GM21528 (cell line): ENCODE results near the gene CLSTN2.

Source experiments
- ATAC-seq: cut with Tn5 transposase; IDR thresholded peaks from one replicate; pipeline ENCODE4 v1.9.1; 2021; ENCODE audit warnings: mild to moderate bottlenecking, moderate library complexity; ENCODE audit not compliant: unreplicated experiment, low FRiP score

Gene CLSTN2

DNA sequence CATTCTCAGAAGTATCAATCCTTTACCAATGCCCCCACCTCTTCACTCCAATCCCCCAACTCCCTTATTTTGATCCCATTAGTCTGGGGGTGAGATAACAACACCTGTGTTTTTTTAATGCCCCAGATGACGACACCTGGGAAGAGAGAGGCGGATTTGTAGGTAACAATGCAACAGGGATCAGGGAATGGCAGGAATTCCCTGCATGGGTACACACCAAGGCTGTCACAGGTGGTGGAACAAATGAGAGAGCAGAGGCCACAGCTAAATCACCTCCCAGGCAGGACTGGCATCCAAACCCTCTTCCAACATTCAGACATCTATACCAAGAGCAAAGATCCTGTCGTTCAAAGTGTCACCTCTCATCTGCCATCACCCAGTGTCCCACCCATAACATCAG lies 423.7 kb downstream of the CLSTN2 start:
- no peak for ATAC-seq

DNA sequence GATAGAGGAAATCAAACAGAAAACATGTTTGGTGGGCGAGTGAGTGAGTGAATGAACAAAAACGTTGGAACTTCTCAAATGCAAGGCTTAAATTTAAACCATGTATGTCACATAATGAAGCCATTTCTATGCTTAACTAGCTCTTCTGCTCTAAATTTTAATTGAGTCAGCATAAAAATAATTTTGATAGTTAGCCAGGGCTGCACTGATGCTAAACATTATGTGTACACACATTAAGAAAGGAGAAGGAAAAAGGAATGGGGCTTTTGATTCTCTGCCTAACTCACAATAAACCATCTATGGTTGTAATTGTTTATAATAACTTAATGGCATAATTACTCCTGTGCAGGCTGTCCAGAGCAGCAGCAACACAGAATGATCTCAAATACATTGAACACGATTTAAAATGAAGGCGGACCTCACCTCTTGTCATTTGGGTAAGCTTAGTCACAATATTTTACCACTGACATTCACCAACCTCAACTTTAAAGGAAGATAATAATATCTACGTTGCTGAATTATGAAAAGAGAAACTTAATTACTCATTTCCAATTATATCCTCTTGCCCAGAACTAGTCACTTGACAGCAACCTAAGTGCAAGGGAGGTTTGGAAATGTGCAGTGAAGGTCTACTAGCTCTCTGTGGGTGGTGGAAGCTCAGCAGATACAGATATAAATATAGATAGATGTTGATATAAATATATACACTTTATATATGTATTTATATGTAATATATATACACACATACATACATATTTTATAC lies 424.4 kb downstream of the CLSTN2 start:
- ATAC-seq = no peak

DNA sequence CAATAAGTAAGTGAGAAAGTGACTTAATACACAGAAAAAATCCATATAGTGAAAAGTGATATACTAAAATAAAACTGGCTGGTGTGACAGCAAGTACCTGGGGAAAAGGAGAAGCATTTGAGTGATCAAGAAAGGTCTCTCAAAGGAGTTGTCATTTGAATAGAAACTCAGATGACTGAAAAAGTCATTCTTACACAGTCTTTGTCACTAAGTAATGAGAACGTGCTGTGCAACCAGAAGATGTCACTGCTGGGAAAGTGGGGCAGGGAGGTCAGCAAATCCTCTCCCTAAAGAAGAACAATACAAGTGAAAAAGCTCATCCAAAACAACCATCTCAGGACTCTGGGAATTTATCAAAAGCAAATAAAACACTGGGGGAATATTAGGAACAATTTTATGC lies 425.3 kb downstream of the CLSTN2 start:
- no peak for ATAC-seq

DNA sequence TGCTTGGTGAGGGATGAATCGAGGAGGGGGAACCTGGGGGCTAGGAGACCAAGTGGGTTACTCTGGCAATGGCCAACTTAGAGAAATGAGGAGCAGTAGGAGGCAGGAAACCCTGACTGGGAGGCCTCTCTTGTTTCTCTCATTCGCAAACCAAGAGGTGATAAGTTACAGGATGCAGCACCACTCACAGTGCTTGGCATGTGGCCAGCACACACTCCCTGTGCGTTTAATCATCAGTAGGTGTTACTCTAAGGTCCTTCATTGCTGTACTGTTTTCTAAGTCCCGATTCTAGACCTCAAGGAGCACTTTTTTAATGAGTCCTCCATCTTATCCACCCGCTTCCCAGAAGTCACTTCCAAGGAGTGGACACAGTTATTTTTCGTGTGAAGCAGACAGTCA lies 428.8 kb downstream of the CLSTN2 start:
- no peak for ATAC-seq

DNA sequence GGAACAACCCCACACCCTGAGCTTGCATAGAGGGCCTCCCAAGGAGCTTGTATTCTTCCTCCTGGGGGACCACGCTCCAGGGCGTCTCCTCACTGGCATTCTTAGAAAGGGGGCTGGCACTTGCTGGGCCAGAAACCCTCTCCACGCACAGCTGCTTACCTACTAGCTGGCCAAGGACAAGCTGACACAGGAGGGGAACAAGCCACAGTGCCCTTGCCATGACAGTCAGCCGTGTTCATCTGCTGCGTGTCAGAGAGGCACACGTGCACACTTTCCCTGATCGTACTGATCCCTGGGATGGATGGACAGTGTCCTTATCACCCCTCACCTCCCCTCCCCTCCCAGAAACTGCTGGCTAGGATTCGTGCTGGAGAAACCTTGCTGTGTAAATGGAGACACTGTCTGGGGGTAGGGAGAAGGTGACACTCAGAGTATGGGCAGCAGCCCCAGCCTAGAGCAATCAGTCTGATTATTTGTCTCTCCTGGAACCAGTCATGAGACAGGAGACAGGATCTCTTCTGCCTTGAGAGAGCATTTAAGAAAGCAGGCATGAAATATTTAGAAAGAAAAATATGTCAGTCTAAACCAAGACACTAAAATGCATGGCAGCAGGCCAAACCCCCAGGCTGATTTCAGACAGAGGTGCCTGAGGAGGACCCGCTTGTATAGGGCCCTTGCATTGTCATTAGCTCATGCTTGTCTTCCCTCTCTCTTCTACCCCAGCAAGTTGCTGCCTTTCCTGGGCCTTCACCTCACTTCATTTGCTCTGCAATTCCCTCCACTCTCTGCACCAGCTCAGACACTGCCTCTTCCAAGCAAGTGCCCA lies 431.1 kb downstream of the CLSTN2 start:
- no peak for ATAC-seq

DNA sequence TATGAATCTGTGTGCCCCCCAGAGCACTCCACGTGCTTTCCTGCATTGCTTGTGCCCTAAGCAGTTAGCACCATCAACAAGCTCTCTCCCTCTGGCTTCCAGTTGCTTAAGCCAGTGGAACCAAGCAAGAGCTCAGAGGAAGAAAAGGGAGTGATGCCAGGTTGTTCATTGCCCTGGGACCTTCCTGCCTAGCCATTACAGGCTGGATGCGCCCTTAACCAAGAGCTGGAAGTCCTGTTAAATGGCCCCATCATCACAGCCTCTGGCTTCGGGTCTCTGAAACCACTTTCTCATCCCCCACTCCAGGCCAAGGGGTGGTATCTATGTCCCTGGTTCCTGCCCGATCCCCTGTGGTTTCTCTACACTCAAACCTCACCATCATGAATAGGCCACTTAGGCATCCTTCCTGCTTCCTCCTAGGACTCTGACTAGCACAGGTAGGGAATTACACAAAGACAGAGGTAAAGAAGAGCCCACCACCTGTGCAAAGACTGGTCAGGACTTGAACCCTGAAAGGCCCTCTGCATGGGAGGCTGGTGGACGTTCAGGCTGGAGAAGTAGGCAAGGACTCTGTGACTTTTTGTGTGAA lies 433.3 kb downstream of the CLSTN2 start:
- ATAC-seq = no peak

DNA sequence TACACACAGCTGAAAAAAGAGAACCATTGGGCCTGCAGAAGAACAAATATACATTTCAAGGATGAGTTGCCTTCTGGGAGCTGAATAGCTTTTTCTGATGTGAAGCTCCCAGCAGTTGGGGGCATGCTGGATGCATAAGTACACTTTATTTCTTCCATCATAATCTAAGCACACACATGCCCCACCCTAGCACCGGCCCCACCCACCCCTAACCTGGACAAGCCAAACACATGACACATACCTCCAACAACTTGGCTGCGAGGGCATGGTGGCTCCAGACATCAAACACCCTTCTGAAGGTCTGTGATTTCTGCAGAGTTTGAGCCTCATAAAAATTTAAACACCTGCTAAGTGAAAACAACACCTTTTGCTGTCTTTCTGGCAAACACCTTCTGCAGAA lies 435.7 kb downstream of the CLSTN2 start:
- ATAC-seq = no peak

DNA sequence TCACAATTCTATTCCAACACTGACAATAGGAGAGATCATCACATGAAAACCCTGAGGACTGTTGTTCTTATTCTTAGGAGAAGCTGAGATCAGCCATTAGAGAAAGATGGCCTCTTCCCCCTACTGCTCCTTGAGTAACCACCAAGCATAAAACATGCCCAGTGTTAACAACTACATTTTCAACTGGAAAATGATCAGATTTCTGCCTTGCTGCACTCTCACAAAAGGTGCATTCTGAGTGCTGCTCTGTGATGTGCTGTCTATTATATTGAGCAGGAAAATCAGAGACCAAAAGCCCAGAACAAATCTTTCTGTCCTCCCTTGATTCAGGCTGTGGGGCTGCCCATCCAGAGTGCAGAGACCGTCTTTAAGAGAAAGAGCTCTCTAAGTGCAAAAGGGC lies 438.2 kb downstream of the CLSTN2 start:
- no peak for ATAC-seq

DNA sequence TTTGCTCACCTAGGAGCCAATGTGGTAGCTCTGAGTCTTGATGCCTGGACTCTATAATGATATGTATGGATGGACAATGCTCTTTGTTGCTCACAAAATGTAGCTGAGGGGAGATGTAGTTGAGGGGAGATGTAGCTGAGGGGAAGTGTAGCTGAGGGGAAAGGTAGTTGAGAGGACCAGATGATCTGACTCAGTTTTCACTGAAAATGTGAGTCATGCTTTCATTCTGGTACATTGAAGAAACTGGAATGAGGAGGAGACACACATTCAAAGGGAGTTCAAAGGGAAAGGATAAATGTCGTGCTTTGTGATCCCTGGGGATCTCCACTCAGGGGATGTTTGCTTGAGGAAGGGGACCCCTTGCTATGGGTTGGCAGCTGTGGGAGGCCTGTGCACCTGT lies 440.0 kb downstream of the CLSTN2 start:
- ATAC-seq = no peak

DNA sequence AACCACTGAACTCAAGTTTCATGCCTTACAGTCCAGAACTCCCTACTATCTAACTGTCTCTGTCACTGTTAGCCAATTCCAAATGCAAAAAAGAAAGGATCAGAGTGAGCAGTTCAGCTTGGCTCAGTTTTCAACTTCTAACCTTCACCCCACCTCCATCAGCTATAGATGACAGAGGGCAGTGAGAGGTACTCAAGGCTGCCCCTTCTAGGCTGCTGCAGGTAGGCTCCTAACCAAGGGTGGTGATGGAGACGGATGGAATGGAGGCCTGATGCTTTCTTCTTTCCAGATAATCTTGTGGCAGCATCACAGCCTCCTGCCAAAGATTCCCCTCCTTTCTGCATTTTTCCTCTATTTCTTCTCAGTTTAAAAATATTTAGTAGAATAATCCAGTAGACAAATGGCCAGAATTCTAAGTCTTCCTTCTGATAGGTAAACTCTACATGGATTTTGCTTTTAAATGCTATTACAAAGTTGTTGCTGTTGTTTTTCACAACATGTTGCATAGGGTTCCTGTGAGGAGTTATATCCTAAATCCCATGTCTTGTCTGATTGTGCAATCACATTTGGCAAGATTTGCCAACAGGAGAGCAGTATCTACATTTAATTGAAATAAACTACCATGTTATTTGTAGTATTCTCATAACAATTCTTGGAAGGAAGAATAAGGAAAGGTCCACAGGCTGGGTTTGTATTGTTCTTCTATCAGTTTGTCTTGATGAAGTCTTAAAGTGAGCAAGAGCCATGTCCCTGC lies 441.3 kb downstream of the CLSTN2 start:
- no peak for ATAC-seq

DNA sequence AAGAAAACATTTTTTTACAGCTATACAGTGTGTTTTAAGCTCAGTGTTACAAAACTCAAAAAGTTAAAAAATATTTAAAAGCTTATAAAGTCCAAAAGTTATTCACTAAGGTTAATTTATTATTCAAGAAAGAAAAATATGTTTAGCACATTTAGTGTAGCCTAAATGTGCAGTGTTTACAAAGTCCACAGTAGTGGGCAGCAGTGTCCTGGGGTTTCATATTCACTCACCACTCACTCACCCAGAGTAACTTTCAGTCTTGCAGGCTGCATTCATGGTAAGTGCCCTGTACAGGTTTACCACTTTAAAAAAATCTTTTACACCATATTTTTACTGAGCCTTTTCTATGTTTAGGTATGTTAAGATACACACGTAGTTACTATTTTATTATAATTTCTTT lies 442.7 kb downstream of the CLSTN2 start:
- no peak for ATAC-seq

DNA sequence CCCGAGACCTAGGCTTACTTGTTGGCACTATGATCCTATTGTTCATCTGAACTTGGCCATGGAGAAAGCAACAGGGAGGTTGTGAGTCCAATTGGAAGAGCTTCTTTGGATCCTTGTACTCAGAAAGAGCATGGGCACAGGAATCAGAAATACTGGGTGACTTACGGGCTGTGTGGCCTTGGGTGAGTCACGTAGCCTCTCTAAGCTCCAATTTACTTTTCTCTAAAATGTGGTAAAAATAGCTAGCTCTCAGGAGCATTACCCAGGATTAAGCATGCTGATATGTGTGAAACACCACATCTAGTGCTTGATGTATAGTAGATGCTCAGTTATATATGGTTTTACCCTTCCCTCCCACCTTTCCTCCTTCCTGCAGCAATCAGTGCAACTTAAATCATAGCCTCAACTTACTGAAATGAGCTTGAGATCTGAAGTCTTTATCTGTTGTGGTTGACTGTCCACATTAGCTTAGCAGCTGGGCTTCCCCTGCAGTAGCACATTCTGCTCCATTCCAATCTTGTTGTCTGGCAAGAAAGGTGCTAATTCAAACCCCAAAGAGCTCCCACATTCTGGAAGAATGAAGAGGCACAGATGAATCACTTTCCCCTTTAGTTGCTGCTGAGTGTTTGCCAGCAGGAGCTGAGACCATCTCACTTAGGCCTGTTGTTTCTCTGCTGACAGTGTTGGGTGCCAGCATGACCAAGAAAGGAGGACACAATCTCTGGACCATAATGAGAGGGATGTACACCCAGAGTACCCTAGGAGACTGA lies 443.8 kb downstream of the CLSTN2 start:
- ATAC-seq = no peak

DNA sequence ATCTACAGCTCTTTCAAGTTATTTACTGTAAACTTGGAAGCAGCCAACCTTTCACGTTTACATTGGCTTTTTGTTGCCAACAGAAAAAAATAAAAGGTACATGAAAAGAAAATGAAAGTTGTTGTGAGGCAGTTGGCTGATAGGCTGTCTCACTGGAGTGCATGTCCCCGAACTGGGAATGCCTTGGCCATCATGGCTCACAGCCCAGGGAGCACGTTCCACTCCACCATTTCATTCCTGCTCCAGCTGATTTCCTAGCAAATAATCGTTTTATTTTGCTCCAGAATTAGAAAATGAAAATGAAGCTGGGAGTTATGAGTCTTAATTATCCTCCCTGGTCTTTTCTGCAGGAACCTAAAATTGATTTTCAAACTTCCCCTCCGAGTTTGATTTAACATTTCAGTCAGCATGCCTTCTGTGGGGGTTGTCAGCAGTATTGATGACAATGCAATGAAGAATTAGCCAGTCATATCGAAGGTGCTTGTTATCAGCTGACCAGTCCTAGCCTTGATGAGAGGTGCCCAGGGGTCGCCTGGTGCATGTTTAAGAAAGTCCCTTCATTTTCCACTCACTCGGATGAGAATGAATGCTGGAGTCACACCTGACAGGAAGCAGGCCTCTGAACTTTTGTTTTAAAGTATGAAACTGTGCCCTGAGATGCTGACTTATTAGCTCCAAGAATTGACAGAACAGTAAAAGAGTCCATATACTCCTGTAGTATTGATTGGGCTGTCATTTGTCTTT lies 449.2 kb downstream of the CLSTN2 start:
- ATAC-seq = no peak

DNA sequence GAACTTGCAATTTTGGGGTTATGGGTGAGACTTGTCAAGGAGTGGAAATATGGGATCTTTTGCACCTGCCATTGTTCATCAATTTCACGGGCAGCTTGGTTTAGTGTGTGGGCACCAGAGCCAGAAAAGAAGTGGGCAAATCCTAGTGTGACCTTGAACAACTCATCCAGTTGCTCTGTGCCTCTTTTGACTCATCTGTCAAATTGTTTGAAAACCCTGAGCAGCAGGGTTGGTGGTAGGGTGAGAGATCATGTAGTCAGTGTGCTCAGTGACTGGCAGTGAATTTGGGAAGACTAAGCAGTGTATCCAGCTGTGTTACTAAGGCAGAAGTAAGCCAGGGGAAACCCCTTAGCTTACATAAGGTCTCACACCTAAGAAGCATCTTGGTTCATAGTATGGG lies 449.9 kb downstream of the CLSTN2 start:
- no peak for ATAC-seq

DNA sequence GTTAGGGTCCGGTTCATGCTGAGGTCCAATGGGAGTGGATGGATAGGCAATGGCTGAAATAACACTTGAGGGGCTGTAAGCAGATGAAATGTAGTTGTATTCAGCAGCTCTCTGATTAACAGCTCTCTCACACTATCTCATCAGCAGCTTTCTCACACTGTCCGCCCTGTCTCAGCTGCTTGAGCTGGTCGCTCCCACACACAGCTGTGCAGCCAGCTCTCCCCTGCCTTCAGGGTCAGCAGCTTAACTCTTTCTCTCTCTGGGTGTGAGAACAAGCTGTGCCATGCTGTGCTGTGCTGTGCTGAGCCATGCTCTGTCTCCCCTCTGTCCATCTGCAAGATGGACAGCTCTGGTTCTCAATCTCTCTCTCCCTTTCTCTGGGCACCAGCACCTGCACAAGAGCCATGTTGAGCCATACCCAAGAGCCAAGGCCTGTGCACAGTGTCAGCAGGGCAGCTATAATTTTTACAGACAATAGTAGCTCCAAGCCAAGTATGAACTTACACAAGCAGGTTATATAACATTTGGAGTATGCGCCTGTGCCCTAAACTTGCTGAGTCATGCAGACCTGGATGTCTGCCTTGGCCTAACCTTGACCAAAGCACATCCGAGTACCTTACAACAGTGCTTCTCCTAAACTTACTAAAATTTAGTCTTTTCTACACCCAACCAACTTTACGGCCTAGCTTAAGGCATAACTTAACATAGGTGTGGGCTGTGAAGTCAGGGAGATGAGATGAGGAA lies 451.5 kb downstream of the CLSTN2 start:
- ATAC-seq = no peak

DNA sequence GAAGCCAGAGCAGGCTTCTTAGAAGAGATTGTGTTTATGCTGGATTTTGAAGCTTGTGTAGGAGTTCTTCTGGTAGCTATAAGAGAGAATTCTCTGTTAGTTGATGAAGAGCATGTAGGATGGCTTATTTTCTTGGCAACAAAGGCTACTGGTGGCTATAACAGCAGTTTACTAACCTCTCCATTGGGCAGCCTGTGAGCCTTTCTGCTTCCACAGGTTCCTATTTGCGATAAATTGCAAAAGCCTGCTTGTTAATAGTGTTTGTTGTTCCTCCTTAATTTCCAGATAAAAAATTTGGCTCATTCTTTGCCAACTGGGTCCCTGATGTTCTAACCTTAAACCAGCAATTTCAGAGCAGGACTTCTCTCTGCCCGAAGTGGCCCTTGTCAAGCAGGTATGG lies 452.3 kb downstream of the CLSTN2 start:
- ATAC-seq = no peak

DNA sequence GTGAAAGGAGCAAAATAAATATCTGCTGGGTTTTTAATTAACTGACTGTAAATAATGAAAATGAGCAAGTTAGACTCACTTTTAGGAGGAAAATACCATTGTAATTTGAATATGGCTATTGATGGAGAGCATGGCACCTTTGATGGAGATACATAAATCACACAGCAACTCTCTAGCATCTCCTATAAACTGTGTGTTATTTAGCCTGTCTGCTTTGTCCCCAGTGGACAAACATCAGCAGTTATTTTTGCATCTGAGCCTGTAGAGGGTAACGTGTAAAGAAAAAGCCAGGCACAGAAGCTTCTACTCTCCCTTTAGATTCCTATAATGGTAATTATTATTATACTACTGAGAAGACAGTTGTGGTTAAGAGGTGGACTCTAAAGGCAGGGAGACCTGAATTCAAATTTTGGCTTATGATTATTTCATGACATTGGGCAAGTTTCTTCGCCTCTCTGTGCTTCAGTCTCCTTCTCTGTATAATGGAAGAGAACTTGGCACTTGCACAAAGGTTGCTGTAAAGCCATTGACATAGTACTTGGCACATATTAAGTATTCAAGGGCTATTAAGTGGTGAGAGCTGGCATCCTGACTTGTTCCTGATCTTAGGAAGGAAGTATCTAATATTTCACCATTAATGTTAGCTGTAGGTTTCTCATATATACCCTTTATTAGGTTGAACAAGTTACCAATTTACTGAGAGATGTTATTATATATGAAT lies 453.4 kb downstream of the CLSTN2 start:
- no peak for ATAC-seq

DNA sequence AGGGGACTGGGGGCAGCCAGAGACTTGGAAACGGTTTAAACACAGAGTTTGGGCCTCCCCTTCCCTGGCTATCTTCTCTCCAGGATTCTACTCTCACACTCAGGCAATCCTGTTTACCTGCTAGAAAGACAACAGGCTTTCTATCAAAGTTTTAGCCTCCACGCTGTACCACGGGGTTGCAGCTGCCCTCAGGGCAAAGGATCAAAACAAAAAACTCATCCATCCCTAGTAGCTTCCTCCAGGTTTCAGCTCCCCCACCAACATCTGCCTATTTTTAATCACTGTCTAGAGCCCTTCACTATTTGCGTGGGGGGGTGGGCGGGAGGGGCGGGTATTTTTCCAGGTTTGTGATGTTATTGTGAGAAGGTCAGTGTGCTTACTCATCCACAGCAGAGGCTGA lies 456.1 kb downstream of the CLSTN2 start:
- no peak for ATAC-seq
